ENCODE results near the gene PWWP2B. TPM values are rescaled to one million over a fixed set of nuclear protein-coding genes. Genes with fewer than 3 reads are reported as not detected.

Gene PWWP2B
- total and polyA plus RNA-seq, 2 of the 13 experiments (the other 11 are each of a cell fraction or from before 2014, with no cell fraction given): 2.3 to 4.7 TPM

- Histone ChIP-seq H3K9ac (ENCODE audit: insufficient read depth, low read depth, low read length) (no peak overlapping the region), H4K20me1 (ENCODE audit: insufficient read depth, low read length) (no peaks in the 10 kb centered on the region), H3K4me1 (ENCODE audit: insufficient read depth, low read length) (peaks cover 43% of the 10 kb centered on the region), H3K27ac (ENCODE audit: extremely low read length, insufficient read depth, low read length) (no peak overlapping the region), H2AFZ (ENCODE audit: low read length) (no peak overlapping the region), H3K4me3 (replicated peaks in 1 of 3; ENCODE audit: insufficient read depth in 1 of 3, low read depth in 2 of 3, low read length in 3 of 3) (no peak overlapping the region), H3K4me2 (ENCODE audit: low read depth, low read length) (no peak overlapping the region), H3K79me2 (ENCODE audit: insufficient read depth, low read length) (no peaks in the 10 kb centered on the region), H3K9me3 (ENCODE audit: low read length) (no peaks in the 10 kb centered on the region), H3K36me3 (replicated peaks in 1 of 2; ENCODE audit: control insufficient read depth in 1 of 2, insufficient read depth in 2 of 2, low read length in 2 of 2) (no peaks in the 10 kb centered on the region), H3K27me3 (ENCODE audit: control insufficient read depth in 1 of 2, insufficient read depth in 2 of 2, low read length in 2 of 2) (peaks cover under 1 to 3% of the 10 kb centered on the region in 2 experiments; a peak in 4 of 5 replicates)
- ChIA-PET POLR2A (no interaction called here), CTCF (ENCODE audit: low intra/inter-chr PET ratio, low total read pairs) (no interaction called here)
- FAIRE-seq: no peak
- in situ Hi-C loops (cut with HindIII; ENCODE audit: extremely low pct_ligation_motif_present, low pct_unique_long_range_greater_than_20kb) (no loop called here), intact Hi-C loops (cut with micrococcal nuclease; ENCODE audit: unreplicated experiment) (no loop called here)
- DNase-seq (ENCODE audit: low spot score): no peak
- ATAC-seq: no peak
- WGBS (ENCODE audit: low lambda C conversion rate): 45% methylated on average over 3 of the region's 10 CpGs
- no TSS peak for BruUV-seq (replicated peaks)
- TF ChIP-seq ZZZ3 (CRISPR knock-in tag; IDR thresholded peaks at IDR 0.05; ENCODE audit: borderline replicate concordance): no peak
- TF ChIP-seq HNF4G (IDR thresholded peaks at IDR 0.05; ENCODE audit: borderline replicate concordance, low read depth, low read length): no peak
- TF ChIP-seq HNF4G (CRISPR knock-in tag; IDR thresholded peaks at IDR 0.05; ENCODE audit: borderline replicate concordance, low read depth): no peak
- TF ChIP-seq, protein P1, sequence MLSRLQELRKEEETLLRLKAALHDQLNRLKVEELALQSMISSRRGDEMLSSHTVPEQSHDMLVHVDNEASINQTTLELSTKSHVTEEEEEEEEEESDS (CRISPR knock-in tag; IDR thresholded peaks at IDR 0.05; ENCODE audit: borderline replicate concordance): no peak
- TF ChIP-seq MTF1 (CRISPR knock-in tag; IDR thresholded peaks at IDR 0.05): no peak
- TF ChIP-seq MNT (IDR thresholded peaks at IDR 0.05): no peak
- no peak for TF ChIP-seq ZNF75D (CRISPR knock-in tag; IDR thresholded peaks at IDR 0.05; ENCODE audit: borderline replicate concordance)
- TF ChIP-seq POLR2G (IDR thresholded peaks at IDR 0.05; ENCODE audit: low read depth, low read length): no peak
- no peak for TF ChIP-seq SP2 (CRISPR knock-in tag; IDR thresholded peaks at IDR 0.05)
- no peak for TF ChIP-seq EED (CRISPR knock-in tag; IDR thresholded peaks at IDR 0.05)
- TF ChIP-seq, protein P2, sequence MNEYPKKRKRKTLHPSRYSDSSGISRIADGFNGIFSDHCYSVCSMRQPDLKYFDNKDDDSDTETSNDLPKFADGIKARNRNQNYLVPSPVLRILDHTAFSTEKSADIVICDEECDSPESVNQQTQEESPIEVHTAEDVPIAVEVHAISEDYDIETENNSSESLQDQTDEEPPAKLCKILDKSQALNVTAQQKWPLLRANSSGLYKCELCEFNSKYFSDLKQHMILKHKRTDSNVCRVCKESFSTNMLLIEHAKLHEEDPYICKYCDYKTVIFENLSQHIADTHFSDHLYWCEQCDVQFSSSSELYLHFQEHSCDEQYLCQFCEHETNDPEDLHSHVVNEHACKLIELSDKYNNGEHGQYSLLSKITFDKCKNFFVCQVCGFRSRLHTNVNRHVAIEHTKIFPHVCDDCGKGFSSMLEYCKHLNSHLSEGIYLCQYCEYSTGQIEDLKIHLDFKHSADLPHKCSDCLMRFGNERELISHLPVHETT (CRISPR knock-in tag; conservative IDR thresholded peaks at IDR 0.05): no peak
- TF ChIP-seq RAD51 (IDR thresholded peaks at IDR 0.05; ENCODE audit: borderline replicate concordance): no peak
- no peak for TF ChIP-seq ZBTB42 (CRISPR knock-in tag; IDR thresholded peaks at IDR 0.05)
- no peak for TF ChIP-seq RNF219 (CRISPR knock-in tag; IDR thresholded peaks at IDR 0.05)
- TF ChIP-seq, protein P3, sequence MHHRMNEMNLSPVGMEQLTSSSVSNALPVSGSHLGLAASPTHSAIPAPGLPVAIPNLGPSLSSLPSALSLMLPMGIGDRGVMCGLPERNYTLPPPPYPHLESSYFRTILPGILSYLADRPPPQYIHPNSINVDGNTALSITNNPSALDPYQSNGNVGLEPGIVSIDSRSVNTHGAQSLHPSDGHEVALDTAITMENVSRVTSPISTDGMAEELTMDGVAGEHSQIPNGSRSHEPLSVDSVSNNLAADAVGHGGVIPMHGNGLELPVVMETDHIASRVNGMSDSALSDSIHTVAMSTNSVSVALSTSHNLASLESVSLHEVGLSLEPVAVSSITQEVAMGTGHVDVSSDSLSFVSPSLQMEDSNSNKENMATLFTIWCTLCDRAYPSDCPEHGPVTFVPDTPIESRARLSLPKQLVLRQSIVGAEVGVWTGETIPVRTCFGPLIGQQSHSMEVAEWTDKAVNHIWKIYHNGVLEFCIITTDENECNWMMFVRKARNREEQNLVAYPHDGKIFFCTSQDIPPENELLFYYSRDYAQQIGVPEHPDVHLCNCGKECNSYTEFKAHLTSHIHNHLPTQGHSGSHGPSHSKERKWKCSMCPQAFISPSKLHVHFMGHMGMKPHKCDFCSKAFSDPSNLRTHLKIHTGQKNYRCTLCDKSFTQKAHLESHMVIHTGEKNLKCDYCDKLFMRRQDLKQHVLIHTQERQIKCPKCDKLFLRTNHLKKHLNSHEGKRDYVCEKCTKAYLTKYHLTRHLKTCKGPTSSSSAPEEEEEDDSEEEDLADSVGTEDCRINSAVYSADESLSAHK (CRISPR knock-in tag; IDR thresholded peaks at IDR 0.05; ENCODE audit: borderline replicate concordance): no peak
- TF ChIP-seq HMGA1 (CRISPR knock-in tag; conservative IDR thresholded peaks at IDR 0.05): no peak
- no peak for TF ChIP-seq ZNF569 (CRISPR knock-in tag; IDR thresholded peaks at IDR 0.05; ENCODE audit: borderline replicate concordance)
Measured at GRCh38 chr10:132442636-132443035, 45.6 kb downstream of the PWWP2B start.
